Cardiac septum (tissue), 1 donor: ENCODE results near the gene MTARC1. TPM values are rescaled to one million over a fixed set of nuclear protein-coding genes. Genes with fewer than 3 reads are reported as not detected.

Experiments used
- DNase-seq: peaks from one replicate; pipeline ENCODE4 v3.0.0-alpha.2; 2020; ENCODE audit warnings: low spot score
- intact Hi-C: fragments of 100-400 bp; cut with DNase I; formaldehyde crosslinking; loops from one replicate; pipeline ENCODE4 v1.14.0; 2022
- total RNA-seq: library from RNA; stranded (reverse); fragmentation: NEBNext Ultra II Directional; extraction: Animal tissue kit (Norgen Biotek cat#: 25700); gene quantifications from one replicate; pipeline ENCODE4 v1.2.1, GENCODE V29; 2021
- donor health status: DM: no; HTN: no; CAD: no.

The MTARC1 gene
- total RNA-seq, 1 donor from 2014 or later, result 12.8 TPM

GRCh38 chr1:220767312-220768125 is 19.2 kb upstream of the MTARC1 start:
- intact Hi-C loops, result loop anchor here (2.0 kb wide), 1 partner anchor 17 kb away; no protein-coding TSS in a partner anchor
- DNase-seq, result no peak

GRCh38 chr1:220768126-220768601 is 18.5 kb upstream of the MTARC1 start:
- no peak for DNase-seq
- intact Hi-C loops, result no loop called here

DNA sequence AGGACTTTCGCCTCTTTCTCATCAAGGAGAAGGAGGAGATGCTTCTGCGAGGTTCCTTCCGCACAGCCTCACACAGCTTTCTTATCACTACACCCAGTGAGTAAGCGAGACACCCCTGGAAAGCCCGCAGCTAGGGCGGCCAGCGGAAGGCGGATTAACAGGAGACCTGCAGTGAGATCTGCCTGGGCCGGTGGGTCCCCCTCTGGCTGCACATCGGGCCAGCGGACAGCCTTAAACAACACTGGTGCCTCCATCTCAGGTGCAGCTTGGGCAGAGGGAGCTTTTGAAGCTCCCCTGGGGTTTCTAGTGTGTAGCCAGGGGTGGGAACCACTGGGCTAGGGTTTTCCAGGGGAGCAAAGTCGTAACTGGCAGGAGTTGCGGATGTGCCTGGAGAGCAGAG is 17.5 kb upstream of the MTARC1 start:
- intact Hi-C loops, result no loop called here
- DNase-seq, result no peak

DNA sequence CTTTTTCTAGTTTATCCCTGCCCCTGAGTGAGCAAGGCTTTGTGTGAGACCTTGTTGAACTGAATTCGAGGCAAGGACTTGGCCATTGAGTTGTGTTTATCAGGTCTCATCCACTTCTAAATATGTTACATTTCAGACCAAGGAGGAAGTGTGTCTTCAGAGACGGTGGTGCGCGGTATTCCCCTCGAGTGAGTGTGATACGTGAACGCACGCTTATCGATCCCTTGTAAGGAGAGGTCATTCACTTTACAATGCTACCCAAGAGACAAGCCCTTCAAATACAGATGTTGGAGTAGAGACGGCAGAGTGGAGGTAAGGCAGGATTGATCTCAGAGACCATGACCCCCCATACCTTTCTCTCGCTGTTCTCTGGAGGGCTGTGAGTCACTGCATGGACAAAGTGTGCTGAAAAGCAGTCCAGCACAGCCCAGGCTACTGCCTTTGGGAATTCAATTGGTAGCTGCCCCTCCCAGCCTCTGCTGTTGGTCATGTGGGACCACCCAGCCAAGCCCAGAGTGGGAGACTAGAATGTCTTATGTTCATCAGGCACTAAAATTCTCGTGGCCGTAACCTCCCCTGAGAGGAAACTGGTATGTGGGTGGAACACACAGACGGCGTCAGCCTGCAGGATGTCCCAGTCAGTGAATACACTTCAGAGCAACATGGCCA is 16.3 kb upstream of the MTARC1 start:
- intact Hi-C loops, result loop anchor here (10.0 kb wide), 1 partner anchor 546 kb away; no protein-coding TSS in a partner anchor
- no peak for DNase-seq

DNA sequence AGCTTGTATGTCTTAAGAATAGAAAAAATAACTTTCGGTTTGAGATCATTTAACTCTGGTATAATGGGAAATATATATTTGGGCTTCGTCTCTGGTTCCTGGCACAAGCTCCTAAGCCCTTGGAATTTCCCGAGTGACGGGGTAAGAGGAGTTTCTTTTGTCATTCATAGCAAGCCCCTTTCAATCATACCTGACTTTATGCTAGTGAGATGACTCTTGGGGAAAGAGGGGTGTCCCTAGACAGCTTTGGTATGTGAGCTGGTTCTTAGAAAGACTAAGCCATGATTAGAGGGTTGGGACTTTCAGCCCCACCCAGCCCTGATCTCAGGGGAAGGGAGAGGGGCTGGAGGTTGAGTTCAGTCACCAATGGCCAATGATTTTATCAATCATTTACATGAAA is 13.9 kb upstream of the MTARC1 start:
- no peak for DNase-seq
- intact Hi-C loops, result loop anchor here (10.0 kb wide), 1 partner anchor 548 kb away; no protein-coding TSS in a partner anchor

GRCh38 chr1:220775240-220775853 is 11.4 kb upstream of the MTARC1 start:
- intact Hi-C loops, result loop anchor here (10.0 kb wide), 1 partner anchor 551 kb away; no protein-coding TSS in a partner anchor
- no peak for DNase-seq

DNA sequence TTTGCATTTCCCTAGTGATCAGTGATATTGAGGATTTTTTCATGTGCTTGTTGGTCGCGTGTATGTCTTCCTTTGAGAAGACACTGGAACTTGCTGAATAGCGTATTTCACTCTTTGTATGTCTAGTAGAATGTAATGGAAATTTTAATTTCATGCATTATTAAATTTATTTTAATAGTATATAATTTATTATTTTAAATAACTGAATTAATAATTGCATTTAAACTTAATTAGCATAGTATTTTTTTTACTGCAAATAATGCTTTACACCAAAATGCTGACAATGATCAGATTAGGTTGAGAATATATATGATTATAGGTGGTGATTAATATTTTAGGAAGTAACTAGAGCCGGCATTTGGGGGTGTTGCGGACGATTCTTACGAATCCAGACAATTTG is 10.5 kb upstream of the MTARC1 start:
- intact Hi-C loops, result loop anchor here (2.0 to 10.0 kb wide), 2 partner anchors 85 to 551 kb away; partner anchors contain the start of gene C1orf115
- no peak for DNase-seq

- intact Hi-C loops, result loop anchor here (2.0 to 10.0 kb wide), 2 partner anchors 86 to 552 kb away; partner anchors contain the start of gene C1orf115
- peak; percentile 92 for DNase-seq
Observed at GRCh38 chr1:220776720-220777326, 9.9 kb upstream of the MTARC1 start.

GRCh38 chr1:220783453-220783852 is 3.3 kb upstream of the MTARC1 start:
- intact Hi-C loops, result no loop called here
- no peak for DNase-seq

GRCh38 chr1:220784751-220785150 is 2.0 kb upstream of the MTARC1 start:
- DNase-seq, result no peak
- intact Hi-C loops, result loop anchor here (5.0 kb wide), 1 partner anchor 52 kb away; no protein-coding TSS in a partner anchor

DNA sequence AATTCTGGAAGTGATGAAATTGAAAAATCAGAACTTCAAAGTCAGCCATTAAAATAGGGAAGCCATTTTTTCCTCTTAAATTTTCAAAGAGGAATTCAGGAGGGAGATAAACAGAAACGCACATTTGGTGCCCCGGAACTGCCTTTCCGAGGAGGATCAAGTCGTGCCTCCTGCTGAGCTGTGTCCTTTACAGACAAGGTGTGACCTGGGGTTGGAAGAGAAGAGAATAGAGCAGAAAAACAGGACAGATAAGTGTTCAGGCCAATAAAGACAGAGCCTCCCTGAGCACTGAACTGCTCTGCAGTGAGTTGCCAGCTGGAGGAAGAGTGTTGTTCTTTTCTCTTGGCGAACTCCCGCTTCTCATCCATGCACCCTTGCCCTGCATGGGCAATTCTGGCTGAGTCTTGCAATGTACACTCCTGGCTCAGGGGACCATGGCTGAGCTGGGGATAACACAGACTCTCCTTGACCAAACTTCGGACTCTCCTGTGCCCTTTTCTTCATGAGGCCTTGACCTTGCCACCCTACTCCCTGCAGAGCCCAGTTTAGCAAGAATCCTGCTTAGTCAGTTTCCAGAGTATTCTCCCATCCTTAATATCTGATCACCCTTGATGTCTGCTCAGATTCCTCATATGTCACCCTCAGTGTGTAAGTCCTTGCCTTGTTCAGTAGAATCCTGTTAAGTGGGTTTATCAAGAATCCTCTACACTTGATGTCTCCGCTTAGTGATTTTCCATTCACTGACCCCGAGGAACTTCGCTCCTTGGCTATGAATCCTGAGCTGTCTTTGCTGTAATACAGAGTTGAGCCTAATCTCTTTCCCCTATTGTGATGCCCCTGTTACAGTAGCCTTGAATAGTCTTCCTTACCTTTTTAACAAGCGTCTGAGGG is 1.3 kb upstream of the MTARC1 start:
- no peak for DNase-seq
- intact Hi-C loops, result loop anchor here (2.0 to 5.0 kb wide), 2 partner anchors 53 to 259 kb away; no protein-coding TSS in a partner anchor

DNA sequence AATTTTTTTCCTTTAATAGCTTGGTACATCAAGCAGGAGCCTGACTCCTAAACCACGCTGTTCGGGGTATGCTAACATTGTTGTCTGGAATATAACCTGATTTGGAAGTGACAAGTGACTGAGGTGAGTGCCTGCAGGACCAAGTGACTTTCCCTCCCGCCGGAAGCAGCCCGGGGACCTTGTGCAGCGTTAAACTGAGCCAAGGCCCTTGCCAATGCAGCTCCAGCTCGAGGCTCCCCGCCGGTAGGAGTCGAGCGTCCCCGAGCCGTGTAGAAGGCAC is 716 bp upstream of the MTARC1 start:
- DNase-seq, result no peak
- intact Hi-C loops, result loop anchor here (2.0 to 5.0 kb wide), 2 partner anchors 54 to 259 kb away; no protein-coding TSS in a partner anchor

DNA sequence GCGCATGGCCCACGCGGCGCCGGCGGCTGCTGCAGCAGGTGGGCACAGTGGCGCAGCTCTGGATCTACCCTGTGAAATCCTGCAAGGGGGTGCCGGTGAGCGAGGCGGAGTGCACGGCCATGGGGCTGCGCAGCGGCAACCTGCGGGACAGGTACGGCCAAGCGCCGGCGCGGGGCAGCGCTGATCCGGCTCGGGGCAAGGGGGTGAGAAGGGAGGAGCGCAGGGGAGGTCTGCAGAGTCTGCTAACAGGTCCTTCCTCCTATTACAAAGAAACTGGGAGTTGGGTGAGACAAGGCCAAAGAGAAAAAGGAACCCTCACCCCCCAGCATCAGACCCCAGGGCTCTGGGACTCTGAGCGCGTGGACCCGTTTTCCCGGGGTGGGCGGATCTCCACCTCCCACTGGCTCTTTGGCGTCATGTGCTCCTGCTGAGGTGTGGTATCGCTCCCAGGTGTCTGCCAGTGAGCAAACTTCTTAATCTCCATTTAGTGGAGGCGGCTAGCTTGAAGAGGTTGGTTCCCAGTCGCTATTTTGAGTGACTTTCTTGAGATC is 431 bp downstream of the MTARC1 start:
- DNase-seq, result no peak
- intact Hi-C loops, result loop anchor here (2.0 to 5.0 kb wide), 2 partner anchors 55 to 260 kb away; no protein-coding TSS in a partner anchor

GRCh38 chr1:220788900-220789299 is 2.2 kb downstream of the MTARC1 start:
- intact Hi-C loops, result loop anchor here (5.0 kb wide), 1 partner anchor 57 kb away; no protein-coding TSS in a partner anchor
- no peak for DNase-seq

DNA sequence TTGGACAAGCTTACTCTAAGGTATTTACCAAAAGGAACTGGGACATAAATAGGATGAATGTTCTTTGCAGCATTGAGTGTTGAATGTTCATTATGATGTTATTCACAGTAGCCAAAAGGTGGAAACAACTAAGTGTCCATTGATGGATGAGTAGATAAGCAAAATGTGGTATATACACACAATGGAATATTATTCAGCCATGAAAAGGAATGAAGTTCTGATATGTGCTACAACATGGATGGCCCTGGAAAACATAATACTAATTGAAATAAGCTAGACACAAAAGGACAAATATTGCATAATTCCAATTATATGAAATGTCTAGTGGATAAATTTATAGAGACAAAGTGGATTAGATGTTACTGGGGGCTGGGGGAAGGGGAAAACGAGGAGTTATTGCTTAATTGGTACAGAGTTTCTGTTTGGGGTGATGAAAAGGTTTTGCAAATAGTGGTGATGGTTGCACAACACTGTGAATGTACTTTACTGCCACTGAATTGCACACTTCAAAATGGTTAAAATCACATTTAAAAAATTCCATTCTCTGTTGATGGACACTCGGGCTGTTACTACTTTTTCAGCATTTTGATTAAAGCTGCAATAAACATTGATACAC is 2.9 kb downstream of the MTARC1 start:
- intact Hi-C loops, result loop anchor here (5.0 kb wide), 1 partner anchor 57 kb away; no protein-coding TSS in a partner anchor
- DNase-seq, result no peak

- DNase-seq, result no peak
- intact Hi-C loops, result no loop called here
Observed at GRCh38 chr1:220791285-220791684, 4.6 kb downstream of the MTARC1 start.

DNA sequence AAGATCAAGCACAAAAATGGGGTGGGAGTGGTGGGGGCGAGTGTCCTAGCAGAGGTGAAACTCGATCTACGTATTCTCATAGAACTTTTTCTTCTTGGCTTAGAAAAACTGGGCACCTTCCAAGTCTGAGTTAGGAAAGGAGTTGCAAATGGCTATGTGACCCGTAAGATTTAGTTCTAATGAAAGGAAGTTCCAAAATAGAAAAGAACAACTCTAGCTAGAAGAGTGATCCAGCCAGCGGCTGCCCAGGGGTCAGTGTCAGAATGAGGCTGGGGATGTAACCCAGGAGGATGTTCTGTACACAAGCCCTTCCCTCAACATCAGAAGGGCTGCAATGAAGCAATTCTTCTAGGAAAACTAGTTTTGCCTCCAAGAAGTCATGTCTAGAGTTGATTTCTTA is 5.2 kb downstream of the MTARC1 start:
- DNase-seq, result no peak
- intact Hi-C loops, result no loop called here

DNA sequence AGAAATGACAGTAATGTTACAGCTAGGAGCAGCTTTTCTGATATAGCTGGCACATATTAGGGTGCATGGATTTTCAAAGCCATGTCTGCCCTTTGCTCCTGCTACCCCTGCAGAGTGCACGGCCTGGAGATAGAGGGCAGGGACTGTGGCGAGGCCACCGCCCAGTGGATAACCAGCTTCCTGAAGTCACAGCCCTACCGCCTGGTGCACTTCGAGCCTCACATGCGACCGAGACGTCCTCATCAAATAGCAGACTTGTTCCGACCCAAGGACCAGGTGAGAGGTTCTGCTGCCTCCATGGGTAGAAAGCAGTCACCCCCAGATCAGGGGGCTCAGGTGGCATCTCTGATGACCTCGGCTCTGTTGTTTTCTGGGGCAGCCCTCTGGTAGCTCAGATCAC is 9.8 kb downstream of the MTARC1 start:
- DNase-seq, result no peak
- intact Hi-C loops, result no loop called here
